Measurements from ENCODE around the gene RASAL2.
"Not testable (repeated sequence)": the region's sequence is repeated elsewhere in the genome, so short reads cannot be mapped to it uniquely, and the experiment has no call there.

The RASAL2 gene

DNA sequence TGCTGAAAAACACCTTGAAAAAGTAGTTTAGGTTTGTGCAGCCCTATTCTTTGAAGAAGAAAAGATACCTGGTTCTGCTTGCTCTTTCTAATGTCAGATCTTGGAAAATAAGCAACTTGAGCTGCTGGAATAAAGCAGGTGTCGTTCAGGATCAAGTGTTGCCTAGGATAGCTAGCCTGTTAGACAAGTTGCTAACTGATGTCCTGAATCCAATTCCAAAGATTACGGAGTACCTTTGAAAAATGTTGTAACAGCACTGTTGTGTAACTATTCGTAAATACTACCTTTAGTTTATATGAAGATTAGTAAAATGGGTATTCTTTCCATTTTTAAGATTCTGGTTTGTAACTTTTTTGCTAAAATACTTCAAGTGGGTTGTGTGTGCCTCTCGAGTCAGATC lies 251.3 kb downstream of the RASAL2 start:
- DNase-seq (ENCODE audit: low read depth) = no peak

DNA sequence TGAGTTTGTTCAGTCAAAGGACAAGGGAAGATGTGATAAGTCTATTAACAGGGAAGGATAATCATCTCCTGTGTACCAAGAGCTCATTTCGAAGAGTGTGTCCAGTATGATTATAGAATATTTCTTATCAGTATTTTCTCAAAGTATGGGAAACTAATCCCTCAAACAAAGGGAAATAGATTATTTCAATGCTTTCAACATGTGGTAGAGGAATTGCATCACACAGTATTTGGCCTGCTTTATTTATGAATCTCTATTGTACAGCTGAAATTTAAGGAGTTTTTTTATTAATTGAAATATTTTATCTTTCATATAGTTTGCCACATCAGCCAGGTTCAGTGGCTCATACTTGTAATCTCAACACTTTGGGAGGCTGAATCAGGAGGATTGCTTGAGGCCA lies 251.9 kb downstream of the RASAL2 start:
- no peak for DNase-seq (ENCODE audit: low read depth)

DNA sequence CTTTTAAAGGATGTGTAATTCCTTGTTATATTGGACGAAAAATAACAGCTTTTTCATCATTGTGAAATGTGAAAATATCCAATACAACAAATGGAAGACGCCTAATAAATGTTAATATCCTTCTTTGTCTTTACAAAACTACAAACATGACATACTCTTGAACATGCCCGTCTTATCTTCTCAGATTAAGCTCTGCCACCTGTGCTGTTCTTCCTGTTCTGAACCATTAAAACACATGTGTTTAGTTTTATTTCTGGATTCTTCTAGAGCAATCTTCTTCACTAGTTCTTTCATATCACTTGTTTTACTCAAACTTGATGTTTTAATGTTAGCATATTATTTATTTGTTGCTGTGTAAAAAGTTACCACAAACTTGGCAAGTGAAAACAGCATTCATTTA lies 255.9 kb downstream of the RASAL2 start:
- no peak for DNase-seq (ENCODE audit: low read depth)

DNA sequence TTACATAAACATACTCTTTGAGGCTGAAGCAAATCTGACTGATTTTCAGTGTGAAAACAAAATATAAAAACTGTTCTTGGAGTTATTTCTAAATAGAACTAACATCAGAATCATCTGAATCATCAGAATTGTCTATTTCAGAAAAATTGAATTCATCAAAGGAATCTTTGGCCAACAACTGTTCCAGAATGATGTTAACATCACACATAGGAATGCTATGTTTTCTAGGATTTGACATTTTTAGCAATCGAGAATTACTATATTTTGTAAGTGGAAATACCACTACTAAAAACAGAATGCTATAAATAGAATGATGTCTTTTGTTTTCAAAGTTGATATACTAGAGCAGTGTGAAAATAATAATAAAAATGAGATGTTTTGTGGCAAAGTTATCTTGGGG lies 258.0 kb downstream of the RASAL2 start:
- DNase-seq (ENCODE audit: low read depth) = not testable (repeated sequence)

DNA sequence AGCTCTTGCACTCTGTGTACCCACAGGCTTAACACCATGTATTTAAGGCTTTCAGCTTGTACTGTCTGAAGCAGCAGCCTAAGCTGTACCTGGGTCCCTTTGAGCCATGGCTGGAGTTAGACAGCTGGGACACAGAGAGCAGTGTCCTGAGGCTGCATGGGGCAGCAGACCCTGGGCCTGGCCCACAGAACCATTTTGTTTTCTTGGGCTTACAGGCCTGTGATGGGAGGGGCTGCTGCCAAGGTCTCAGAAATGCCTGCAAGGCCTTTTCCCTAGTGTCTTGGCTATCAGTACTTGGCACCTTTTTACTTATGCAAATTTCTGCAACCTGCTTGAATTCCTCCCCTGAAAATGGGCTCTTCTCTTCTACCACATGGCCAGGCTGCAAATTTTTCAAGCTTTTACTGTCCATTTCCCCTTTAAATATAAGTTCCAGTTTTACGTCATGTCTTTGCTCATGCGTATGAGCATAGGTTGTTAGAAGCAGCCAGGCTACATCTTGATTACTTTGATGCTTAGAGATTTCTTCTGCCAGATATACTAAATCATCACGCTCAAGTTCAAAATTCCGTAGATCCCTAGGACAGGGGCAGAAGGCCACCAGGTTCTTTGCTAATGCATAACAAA lies 259.0 kb downstream of the RASAL2 start:
- no peak for DNase-seq (ENCODE audit: low read depth)

DNA sequence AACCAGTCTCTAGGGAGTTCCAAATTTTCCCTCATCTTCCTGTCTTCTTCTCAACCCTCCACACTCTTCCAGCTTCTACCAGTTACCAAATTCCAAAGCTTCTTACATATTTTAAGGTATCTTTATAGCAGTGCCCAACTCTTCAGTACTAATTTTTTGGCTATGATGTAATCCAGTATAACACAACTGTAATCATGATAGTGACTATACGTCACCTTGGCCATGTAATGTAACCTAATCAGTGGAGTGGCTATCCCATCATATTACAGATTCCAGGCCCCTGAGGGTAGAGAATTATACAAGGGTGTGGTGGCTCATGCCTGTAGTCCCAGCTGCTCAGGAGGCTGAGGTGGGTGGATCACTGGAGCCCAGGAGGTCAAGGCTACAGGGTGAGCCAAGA lies 259.6 kb downstream of the RASAL2 start:
- no peak for DNase-seq (ENCODE audit: low read depth)

DNA sequence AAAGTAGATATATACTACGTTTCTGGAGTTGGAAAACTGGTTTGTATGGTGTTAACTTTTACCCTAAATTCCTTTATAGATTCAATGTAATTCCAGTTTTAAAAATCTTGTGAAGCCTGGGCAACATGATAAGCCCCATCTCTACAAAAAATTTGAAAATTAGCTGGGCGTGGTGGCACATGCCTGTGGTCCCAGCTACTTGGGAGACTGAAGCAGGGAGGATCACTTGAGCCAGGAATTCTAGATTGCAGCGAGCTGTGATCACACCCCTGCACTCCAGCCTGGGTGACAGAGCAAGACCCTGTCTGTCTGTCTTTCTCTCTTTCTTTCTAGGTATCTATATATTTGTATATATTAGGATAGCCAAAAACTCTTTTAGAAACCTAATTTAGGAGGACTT lies 260.9 kb downstream of the RASAL2 start:
- no peak for DNase-seq (ENCODE audit: low read depth)

DNA sequence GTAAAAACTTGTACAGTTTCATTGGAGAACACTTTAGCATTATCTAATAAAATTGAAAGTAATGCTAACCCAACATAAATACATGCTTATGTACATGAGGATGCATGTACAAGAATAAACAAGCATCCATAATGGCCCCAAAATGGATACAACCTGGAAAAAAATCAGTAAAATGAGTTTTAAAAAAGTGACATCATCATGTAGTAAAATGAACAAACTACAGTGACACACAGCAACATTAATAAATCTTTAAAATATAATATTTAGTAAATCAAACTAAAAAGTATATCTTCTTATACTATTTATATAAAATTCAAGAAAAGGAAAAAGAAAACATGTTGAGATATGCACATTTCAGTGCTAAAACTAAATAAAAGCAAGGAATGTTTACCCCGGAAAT lies 262.4 kb downstream of the RASAL2 start:
- no peak for DNase-seq (ENCODE audit: low read depth)

DNA sequence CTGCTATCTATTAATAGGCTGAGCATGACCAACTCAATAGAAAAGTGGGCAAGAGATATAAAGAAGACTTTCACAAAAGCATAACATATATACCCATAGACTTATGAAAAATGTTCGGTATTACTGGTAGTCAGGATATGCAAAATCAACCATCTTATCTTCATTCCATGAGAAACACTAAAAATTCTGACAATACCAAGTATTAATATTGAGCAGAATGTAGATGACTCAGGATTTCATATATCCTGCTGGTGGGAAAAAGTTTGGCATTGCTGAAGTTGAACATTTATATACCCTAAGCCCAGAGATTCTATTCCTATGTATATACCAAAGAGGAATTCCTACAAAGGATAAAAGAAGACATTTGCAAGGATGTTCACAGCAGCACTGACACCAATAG lies 264.6 kb downstream of the RASAL2 start:
- peak; percentile 17 for DNase-seq (ENCODE audit: low read depth)

DNA sequence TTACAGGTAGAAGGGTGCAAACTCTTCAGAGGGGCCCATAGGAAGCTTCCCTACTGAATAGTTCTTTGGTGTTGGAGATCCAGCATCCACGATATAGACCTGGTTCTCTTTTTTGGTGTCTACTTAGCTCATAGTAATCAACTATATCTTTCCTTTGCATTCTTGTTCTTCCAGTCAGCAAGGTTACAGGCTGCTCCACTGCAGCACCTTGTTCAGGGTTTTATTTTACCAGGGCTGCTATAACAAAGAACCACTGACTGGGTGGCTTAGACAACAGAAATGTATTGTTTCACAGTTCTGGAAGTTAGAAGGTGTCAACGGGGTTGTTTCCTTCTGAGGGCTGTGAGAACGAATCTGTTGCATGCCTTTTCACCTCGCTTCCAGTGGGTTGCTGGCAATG lies 266.5 kb downstream of the RASAL2 start:
- no peak for DNase-seq (ENCODE audit: low read depth)

DNA sequence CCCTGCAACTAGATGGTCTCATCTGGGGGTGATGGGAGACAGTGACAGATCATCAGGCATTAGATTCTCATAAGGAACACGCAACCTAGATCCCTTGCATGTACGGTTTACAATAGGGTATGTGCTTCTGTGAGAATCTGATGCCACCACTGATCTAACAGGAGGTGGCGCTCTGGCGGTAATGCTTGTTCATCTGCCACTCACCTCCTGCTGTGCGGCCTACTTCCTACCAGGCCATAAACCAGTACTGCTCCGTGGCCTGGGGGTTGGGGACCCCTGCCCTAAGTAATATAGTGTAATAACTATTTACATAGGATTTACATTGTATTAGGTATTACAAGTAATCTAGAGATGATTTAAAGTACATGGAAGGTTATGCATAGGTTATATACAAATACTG lies 267.9 kb downstream of the RASAL2 start:
- no peak for DNase-seq (ENCODE audit: low read depth)

DNA sequence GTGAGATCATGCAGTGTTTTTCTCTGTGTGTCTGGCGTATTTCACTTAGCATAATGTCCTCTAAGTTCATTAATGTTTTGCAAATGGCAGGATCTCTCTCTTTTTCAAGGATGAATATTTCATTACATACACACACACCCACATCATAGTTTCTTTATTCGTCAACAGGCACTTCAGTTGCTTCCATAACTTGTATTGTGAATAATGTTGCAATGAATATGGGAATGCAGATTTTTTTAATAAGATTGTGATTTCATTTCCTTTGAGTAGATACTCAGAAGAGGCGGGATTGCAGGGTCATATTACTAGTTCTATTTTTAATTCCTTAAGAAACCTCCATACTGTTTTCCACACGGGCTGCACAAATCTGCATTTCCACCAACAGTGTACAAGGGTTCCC lies 268.8 kb downstream of the RASAL2 start:
- peak; percentile 55 for DNase-seq (ENCODE audit: low read depth)

DNA sequence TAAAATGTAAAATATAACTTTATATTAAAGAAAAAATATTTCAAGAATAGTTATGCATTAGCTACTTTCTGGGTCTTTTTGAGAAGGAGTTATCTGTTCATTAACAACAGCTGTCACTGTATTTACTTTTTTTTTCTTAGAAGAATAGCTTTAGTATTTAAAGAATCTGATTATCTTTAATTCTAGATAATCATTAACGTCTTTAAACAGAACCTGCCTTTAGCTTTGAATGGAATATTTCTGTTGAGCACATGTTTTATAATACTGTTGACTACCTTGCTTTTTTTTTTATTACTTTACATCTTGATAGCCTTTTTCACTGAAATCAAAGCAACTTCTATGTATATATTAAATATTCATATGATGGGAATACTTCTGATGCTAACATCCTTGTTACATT lies 270.9 kb downstream of the RASAL2 start:
- no peak for DNase-seq (ENCODE audit: low read depth)

DNA sequence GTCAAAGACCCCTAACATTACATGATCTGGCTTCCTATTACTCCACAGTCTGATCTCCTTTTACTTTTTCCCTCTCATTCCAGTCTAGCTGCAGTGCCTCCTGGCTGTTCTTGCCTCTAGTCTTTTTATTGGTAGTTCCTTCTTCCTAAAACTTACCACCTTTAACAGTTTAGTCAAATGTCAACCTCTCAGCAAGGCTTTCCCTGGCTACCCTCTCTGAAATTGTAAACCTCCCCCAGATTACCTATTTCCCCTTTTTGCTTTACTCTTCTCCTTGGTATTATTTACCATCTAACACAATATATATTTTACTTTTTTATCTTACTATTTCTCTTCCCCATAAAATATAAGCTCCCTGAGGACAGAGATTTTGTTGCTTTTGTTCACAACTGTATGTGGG lies 273.2 kb downstream of the RASAL2 start:
- no peak for DNase-seq (ENCODE audit: low read depth)

DNA sequence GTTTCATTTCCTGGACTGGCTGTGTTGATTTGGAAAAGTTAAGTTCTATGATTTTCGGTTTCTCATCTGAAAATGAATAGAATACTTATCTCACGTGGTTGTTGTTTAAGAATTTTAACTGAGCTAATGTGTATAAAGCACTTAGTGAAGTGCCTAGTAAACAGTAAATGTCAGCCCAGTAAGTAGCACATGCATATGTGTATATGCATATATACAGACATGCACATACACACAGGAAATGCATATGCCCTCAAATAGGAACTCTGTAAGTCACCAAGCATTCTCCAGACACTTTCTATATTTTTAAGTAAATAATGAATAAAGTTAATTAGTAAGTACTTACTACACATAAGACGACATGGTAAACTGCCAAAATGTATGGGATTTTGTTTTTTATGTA lies 274.3 kb downstream of the RASAL2 start:
- no peak for DNase-seq (ENCODE audit: low read depth)

DNA sequence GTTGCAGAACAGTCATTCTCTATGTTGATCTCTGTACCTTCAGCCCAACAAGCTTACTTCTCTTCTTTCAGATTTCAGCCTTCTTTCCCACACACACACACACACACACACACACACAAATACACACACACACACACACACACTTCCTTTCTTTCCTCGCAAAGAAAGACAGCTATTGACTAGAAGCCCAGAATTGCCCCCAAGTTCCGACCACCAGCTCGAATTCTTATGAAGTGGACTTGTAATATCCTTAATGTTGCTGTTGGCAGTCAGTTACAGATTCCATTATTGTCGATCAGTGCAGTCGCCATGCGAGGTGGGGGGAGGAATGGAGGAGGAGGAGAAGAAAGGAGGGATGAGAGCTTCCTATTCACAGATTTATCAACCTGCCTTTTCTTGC lies 277.3 kb downstream of the RASAL2 start:
- peak; percentile 12 for DNase-seq (ENCODE audit: low read depth)

DNA sequence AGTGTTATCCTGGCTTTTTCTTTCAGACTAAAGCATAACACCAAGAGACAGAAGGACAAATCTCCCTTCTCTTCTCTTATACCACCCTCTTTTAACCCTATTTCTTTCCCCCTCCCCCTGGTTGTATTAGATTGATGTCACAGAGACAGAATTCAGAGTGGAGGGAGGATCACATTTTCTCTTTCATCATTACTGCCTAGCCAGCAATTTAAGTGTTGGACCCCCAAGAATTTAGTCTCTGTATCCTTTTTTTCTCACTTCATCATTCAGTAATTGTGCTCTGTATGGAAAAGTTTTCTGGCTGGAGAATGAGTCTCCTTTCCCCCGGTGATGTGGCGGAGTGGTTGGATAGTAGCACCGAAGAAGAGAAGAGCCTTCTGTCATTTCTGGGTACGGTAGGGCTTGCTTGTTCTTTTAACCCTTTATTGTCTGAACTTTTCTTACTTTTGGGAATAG lies 278.1 kb downstream of the RASAL2 start:
- DNase-seq (ENCODE audit: low read depth) = no peak

DNA sequence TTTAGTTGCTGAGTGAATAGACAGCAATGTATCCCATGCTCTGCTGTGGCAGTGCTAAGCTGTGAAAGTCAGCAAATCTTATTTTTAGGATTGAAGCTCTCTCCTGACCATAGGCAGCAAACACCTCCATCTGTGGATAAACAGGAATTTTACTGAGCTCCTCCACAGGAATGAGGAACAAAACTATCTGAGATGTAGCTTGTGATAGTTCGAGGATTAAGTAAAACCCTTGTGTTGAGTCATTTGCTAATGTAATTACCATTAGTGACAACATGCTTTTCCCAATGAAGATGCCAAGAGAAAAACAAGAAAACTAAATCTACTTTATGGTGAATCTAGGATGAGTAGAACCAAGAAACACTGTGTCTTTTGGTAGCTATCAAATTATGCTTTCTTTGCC lies 280.1 kb downstream of the RASAL2 start:
- DNase-seq (ENCODE audit: low read depth) = no peak

DNA sequence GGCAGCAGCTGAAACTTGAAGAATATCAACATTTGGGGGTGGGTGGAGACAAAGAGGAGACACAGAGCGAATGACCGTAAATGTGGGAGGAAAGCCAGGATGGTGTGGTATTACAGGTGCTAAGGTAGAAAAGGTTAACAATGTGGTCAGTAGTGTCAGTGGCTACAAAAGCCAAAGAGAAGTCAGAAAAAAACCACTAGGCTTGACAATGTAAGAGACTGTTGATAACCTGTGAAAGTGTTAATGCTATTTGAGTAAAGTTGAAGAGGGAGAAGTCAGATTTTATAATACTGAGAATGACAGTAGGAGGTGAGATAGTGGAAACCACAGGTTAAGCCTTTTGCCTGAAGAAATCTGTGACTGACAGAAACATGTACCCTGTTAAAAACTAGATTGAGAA lies 282.1 kb downstream of the RASAL2 start:
- no peak for DNase-seq (ENCODE audit: low read depth)

DNA sequence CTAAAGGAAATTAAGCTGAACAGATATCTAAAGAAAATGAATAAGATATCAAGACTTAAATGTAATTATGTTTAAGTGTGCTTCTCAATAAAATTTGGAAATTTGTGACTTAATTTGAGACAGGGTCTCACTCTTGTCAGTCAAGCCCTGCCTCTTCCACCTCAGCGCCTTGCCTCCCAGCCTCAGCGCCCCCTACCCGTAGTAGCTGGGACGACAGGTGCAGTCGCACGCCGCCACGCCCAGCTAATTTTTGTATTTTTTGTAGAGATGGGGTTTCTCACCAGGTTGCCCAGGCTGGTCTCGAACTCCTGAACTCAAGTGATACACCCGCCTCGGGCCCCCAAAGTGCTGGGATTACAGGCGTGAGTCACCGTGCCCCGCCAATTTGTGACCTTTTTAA lies 285.9 kb downstream of the RASAL2 start:
- no peak for DNase-seq (ENCODE audit: low read depth)

DNA sequence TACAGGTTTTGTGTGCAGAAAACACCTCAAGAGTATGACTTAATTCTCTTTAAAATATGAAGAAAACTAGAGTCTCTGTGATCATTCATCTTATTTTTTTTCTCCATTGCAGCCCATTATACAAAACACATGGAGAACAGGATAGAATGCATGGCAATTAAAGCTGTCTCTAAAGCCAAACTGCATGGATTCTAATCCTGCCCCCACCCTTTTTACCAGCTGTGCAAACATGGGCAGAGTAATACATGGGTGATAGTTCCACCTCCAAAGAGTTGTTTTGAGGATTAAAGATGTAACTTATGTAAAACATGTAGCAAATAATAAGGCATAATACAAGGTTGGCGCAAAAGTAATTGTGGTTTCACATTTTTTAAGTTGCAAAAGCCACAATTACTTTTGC lies 288.5 kb downstream of the RASAL2 start:
- DNase-seq (ENCODE audit: low read depth) = no peak

DNA sequence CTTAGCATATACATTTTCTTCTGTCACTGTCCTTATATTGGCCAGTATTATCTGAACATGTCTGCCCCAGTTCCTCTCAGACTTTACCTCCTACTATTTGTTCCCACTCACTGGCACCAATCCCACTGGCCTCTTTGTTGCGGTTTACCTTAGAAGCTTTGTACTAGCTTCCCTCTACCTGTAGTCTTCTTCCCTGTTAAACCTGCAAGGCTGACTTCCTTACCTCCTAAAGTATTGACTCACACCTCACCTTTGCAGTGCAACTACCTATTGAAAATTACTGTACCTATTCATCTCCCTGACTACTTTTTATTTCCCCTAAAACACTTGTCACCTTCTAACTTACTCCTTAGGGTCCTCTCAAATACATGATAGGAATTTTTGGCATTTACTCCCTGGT lies 291.8 kb downstream of the RASAL2 start:
- no peak for DNase-seq (ENCODE audit: low read depth)

DNA sequence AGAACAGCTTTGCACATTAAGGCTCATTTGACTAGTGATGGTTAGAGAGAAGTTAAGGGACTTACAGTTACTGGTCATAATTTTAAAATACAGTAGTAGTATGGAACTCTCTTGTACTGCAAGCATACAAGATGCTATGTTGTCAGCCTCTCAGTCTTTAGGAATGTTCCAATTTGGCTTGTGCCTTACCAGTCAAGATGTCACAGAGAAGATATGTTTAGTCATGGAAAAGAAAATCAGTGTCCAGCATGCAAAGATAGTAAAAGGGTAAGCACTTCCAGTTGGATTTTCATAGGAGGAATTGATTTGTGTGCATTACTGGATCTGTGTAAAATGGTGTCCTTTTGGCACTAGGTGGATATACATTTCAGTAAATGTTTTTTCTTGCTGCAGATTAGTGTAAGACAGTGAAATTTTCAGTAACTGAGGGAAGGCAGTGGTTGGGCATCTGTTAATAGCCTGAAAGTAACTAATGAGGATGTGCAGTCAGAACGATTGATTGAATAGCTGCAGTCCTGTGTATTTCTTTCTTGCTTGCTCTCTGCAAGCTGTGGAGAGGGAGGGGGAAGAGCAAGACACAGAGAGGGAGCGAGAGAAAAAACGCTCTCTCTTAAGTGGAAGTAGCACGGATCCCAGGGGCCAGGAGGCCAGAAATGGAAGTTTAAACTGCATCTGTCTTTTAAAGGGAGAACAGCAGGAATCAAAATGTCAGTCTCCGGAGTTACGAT lies 294.7 kb downstream of the RASAL2 start:
- DNase-seq (ENCODE audit: low read depth) = peak; percentile 11

DNA sequence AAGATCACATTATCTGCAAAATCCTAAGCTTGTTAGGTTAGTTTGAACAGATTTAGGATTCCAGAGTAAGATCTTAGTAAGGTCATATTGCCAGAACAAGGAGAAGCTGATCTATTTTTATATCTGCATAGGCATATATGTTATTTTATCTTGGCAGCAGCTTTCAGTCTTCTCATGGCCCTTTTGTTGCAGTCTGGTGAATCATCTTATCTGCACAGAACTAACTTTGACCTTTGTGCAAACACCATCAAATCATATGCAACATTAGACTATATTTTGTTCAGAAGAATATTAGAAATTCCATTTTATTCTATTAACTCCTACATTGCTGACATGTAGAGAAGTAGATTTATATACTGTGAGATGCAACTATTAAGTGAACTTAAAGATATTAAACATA lies 295.5 kb downstream of the RASAL2 start:
- DNase-seq (ENCODE audit: low read depth) = no peak

Data from ELR (cell line).